Measurements from ENCODE around the gene ETV3.
"Not testable (repeated sequence)": the region's sequence is repeated elsewhere in the genome, so short reads cannot be mapped to it uniquely, and the experiment has no call there.

Gene ETV3

DNA sequence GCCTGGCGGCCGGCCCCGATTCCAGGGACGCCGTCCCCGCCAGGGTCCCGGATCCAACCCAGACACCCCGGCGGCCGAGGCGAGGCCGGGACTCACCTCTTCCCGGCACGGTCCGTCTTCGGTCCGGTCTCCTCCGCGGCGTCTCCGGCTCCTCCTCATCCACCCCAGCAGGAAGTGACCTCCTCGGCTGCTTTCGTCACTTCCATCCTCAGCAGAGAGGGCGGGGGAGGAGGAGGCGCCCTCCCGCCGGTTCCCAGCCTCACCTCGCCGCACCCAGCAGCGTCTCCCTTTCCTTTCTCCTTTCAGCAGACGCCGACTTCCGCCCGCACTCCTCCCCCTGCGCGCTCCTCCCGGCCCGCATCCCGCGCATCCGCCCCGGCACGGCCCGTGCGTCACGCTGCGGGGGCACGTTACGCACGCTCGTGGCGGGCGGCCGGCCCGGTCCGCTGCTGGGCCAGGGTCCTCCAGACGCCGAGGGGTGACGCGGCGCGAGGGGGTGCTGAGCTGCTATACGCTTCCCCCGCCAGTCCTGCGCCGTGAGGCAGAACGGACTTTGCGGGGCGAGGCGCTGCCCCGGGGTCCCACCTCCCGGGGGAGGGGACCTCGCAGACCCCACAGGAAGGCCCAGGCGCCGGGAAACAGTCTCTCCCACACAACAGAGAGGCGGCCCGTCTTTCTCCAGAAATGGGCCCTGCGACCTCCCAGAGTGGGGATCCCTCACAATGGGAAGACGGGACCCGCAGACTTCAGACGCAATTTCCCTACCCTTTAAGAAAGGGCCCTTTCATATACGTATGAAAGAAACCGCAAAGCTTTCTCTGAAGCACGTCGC lies at the start of gene ETV3:
TSS of gene ETV3 (minus strand) at position 176 of the 832 bp plus-strand sequence. CDS start 2,043 bp downstream, outside the sequence.
- DNase-seq, result peak; percentile 96

DNA sequence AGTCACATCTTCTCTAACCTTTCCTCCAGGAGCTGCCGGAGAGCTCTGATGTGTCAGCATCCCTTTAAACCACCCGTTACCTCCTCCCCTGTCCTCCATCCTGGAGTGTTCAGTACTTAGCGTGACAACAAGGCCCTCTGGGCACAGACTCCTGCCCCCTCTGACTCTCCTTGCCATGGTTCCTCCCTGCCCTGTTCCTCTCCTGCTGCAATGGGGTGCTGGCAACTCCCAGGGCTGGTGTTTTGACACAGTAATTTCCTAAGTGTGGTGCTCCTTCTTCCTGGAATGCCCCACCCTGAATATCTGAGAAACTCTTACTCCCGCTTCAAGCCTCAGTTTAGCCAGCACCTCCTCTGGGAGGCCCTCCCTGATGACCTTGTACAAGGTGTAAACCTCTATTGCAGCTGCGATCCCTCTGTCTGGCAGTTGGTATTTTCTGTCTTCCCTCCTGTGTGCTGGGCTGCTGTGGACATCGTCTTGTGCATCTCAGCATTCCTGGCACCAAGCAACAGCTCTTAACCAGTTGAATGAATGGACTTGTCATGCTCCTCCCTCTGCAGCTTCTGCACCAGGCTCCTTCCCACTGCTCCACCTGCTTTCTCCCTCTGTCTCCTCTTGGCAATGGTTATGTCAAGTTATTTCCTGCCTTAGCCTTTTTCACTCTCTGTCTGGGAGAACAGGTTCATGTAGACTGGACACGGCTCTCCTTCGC lies 48.2 kb upstream of the ETV3 start:
- DNase-seq, result no peak

DNA sequence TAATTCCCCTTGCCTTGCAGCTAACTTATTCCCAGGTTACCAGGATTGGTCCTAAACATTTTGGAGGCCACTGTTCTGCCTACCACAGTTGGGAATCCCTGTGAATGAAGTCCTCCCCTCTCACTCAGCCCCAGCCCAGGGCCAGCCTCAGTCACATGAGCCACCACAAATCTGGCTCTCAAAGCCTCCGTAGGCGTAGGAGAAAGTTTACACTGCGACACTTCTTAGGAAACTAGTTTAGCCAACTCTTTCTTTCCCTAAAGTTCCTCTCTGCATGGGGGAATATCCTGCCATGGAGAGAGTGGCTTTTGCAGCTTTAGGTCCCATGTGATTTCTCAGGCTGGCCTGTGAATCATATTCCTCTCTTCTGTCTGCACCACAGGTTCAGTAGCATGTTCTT lies 45.7 kb upstream of the ETV3 start:
- DNase-seq, result no peak

DNA sequence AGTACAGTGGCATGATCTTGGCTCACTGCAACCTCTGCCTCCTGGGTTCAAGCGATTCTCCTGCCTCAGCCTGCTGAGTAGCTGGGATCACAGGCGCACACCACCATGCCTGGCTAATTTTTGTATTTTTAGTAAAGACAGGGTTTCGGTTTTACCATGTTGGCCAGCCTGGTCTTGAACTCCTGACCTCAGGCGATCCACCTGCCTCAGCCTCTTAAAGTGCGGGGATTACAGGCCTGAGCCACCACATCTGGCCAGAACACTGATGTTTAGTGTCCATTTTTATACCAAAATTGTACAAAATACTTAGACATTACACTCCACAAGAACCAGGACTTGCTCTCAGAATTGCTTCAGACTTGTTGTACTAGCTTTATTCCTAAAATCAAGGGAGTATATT lies 44.2 kb upstream of the ETV3 start:
- not testable (repeated sequence) for DNase-seq

DNA sequence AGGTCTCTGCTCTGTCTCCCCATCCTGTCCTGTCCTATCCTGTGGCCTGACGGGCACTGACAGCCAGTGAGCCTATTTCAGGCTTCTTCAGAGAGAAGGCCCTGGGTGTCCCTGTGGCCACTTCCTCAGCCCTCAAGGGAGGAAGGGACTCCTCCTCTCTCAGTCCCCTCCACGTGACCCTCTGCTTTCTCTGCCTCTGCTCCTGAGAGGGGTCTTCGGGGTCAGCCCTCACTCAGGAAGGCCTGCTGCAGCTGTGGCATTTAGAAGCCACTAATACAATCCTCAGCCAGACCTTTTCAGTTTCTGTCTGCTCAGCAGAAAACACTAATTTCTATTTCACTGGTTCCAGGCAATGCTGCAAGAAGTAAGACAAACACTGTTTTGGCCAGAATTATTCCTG lies 43.6 kb upstream of the ETV3 start:
- DNase-seq, result no peak

DNA sequence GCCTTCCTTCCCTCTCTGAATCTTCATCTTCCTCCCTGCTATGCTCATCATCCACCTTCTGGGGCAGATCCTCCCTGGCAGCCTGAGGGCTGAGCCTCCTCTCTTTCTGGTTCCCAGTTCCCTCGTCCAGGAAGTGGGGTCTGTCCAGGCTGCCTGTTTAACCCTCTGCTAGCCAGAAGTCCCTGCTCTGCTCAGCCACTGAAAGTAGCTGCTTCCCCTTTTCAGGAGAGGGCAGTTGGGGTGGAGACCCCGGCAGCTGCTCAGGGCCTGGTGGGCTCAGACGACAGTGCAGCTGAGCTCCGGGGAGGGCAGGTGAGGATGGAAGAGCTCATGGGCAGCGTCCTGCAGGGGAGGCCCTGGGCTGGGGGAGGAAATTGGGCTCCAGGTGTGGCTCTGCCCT lies 43.1 kb upstream of the ETV3 start:
- no peak for DNase-seq

DNA sequence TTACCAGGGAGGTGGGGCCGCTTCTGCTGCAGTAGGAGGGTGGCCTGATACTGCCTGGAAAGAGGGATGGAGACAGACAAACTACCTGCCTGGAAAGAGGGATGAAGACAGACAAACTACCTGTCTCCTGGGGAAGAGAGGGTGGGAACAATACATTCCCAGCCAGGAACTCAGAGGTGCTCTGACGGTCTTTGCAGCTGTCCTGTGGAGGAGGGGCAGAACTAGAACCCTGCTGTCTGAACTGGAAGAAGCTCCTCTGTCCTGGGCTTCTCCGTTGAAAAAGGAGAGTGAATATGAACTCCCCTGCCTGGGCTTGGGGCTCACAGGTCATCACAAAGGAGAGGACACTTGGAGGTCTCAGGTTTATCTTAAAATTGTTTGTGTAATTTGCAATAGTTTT lies 40.3 kb upstream of the ETV3 start:
- DNase-seq, result no peak

DNA sequence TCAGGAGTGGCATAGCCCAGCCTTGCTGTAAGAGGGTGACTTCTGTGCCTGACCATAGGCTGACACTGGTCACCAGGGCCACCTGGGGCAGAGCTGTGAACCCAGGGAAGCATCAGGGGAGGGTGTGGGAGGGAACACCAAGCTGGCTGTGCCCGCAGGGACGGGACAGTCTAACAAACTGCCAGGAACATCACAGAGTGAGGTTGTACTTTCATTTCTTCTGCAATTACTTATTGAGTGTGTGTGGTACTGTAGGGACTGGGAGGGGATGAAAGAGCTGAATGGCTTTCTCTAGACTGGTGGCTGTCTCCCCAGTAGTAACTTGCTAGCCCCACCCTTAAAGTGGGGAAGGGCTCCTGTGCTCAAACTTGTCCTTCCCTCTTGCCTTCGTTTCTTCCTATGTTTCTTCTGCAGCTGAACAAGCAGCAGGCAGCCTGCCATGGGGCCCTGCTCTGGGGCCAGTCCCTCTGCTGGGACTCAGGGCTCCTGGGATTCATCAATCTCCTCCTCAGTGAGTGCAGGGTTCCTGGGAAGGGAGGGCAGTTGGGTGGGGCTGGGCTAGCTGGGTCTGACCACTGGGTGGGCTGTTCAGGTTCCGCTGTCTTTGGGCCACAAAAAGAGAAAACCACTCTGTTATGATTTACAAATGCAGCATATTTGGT lies 39.7 kb upstream of the ETV3 start:
- DNase-seq, result no peak

DNA sequence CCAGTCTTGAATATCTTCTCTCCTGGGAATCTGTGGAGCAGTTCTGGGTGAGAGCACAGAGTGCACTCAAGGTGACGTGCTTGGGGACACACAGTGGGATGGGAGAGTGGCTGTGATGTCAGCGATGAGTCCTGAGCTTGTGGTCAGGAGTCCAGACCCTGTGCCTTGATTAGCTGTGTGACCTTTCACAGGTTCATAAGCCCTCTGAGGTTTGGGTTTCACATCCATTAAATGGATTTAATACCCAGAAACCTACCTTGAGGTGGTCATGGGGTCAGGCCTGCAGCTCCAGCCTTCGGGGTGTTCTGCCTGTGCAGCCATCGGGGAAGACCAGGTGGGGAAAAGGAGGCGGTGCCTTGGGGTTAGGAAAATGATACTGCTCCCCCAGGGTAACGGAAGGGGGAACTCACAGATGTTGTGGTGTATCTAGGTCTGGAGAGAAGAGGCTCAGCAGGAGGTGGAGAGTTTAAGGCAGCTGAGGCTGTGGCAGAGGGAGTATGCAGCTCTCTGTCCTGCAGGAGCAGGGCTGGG lies 38.5 kb upstream of the ETV3 start:
- DNase-seq, result no peak

DNA sequence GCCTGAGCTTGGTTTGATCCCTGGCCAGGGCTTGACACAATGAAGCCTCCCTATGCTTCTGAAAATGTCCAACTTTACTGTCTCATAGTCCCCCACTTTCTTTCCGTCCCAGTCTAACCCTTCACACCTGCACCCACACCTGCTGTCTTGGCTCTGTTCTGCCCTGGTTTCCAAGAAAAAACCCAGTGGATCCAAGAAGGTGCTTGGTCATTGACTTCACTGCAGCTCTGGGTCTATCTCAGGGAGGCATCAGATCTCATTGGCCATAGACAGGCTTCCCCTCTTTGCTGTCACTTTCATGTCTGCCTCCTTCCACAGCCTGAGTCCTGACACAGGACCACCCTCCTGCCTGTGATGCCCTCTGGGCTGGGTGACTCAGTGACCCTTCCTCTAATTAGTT lies 37.8 kb upstream of the ETV3 start:
- no peak for DNase-seq

DNA sequence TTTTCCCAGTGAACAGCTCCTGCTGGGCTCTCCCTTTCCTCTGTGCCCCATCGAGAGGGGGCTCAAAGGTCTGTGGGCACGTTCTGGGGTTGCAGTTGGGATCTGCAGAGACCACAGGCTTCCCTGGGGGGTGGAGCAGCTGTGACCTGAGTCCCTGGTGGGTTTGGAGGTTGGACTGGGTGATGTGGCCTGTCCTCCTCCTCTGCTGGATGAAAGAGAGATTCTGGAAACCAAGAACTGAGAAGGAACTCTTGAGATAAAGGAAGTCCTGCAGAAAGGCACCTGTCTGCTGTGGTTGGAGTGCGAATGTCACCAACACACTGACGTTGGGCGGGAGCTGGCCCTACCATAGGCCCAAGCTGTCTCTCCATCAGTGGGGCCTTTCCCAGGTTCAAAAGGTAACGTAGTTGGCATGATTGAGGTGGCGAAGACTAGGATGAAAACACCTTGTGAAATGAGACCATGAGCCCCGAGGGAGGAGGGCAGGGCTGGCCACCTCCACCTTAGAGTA lies 35.8 kb upstream of the ETV3 start:
- no peak for DNase-seq

DNA sequence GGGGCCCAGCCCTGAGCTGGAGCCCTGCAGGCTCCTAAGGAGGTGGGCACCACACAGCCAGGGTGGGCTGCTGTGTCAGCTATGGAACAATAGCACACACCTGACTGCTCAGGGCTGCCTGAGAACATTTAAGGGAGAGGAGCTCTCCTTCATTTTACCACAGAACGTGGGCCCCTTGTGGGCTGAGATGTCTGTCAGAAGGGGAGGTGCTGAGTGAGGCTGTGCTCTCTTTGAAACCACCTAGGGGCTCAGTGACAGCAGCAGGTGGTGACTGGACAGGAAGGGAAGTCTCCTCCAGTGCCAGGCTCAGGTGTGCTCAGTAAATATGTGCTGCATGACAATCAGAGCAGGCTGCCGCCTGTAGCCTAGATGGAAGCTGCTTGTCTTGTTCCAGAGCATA lies 35.0 kb upstream of the ETV3 start:
- DNase-seq, result not testable (repeated sequence)

DNA sequence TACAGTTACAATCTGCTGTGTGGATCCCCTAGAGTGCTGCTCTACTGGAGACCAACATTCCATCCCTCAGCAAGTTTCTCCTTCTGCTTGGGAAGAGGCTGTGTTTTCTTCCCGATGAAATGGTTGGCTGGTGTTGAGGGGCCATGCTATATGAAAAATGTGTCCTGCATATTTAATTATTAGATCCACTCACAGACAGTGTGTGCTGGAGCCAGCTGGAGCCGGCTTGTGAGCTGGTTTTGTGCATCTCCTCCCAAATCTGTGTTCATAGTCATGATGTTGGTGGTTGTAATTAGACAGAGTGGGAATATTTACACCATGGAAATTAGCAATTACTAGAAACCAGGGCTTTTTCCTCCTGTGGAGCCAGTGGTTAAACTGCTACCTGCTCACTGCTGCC lies 34.4 kb upstream of the ETV3 start:
- not testable (repeated sequence) for DNase-seq

DNA sequence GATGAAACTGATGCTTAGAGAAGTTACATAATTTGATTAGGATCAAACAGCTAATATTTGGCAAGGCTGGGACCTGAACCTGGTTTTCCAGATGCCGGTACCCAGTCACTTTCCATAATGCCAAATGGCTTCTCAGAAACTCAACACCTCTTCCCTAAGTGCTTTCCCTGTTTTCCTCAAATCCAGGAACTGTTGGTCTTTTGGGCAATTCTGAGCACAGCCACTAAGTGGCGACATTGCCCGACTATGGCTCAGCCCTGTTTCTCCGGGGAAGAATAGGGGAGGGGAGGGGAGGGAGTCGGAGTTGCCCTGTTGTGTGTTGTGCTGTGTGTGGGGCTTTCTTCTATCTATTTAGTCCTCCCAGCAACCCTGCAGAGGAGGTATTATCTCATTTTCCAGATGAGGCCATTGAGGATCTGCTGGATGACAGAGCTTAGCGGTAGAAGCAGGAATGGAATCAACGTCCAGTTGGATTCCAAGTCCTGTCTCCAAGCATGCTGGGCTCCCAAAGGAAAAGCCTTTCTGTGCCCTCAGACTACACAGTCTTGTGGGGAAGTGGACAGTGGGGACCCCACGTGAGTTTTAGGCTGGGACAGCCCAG lies 33.8 kb upstream of the ETV3 start:
- peak in 1 of 2 experiments; percentile 46 for DNase-seq

DNA sequence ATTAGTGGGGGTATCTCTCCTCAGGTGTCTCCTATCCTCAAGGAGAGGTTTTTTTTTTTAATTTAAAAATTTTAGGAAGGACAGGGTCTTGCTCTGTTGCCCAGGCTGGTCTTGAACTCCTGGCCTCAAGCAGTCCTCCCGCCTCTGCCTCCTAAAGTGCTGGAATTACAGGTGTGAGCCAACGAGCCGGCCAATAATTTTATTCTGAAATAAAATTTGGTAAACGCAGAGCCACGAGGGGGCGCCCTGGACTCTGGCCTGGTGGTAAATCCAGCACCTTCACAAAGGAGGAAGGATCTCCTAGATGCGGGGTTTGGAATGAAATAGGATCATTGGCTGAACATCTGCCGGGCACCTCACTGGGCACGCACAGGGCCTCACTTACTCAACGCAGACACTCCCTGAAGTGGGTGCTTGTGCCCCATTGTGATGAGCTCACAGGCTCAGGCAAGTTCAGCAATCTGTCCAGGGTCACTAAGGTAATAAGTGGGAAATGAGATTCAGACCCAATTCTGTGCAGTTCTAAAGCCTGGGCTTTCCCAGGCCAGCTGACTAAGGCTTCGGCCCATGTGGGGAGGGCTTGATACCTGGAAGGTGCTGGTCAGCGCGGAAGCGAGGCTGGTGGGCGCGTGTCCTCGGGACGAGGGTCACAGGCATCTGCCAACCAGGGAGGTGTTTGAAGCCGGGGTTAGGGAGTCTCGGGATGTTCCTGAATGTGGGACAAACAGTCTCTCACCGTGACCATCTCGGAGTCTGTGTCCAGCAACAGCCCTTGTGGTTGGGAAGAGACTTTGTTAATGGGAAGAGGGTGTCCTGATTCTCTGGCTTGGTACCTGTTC lies 32.7 kb upstream of the ETV3 start:
- peak; percentile 23 to 55 for DNase-seq

DNA sequence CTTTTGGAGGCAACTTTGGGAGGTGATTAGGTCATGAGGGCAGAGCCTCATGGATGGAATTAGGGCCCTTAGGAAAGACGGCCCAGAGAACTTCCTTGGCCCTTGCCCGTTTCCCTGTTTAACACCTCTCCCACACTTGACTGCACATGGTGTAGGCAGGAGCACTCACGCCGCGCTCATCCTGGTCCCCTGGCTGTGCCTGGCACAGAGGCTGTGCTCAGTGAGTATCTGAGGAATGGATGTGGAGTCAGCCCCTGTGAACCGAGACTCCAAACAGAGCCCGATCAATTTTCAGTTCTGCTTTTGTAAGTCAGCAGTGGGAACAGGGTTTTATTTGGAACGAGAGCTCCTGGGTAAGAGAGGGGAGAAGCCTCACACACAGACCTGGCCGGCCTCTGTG lies 29.8 kb upstream of the ETV3 start:
- DNase-seq, result no peak

DNA sequence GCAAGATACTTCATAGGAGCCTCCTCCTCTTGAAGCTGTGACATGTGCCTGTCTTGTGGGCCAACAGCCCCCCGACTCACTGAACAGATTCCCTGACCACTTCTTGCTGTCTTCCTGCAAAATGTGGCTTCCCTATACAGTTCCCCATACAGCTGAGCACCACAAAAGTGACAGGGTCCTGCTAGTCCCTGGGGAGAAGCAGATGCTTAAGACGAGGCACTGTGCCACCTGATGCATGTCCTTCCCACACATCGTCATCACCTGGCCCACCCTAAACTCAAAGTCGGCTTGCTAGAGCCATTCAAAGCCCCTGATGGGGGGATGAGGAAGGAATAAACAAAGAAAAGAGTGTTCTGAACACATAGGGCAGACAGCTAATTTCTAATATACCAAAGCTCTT lies 29.2 kb upstream of the ETV3 start:
- no peak for DNase-seq

DNA sequence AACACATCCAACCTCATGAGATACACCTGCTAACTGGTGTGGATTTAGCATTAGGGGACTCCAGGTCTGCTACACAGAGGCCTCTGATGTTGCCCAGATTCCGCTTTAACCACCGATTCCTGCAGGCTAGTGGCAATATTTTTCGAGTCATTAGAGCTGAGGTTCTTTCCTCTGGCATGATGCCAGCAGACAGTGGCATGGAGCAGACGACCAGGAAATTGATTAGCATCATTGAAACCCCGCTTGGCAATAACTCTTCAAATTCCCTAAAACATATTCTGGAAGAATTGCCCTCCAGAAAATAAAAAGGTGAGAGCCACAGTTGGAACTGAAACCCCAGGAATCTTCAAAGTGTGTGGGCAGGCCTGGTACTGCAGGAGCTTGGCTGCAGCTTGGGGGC lies 28.4 kb upstream of the ETV3 start:
- DNase-seq, result peak in 1 of 2 experiments; percentile 41

DNA sequence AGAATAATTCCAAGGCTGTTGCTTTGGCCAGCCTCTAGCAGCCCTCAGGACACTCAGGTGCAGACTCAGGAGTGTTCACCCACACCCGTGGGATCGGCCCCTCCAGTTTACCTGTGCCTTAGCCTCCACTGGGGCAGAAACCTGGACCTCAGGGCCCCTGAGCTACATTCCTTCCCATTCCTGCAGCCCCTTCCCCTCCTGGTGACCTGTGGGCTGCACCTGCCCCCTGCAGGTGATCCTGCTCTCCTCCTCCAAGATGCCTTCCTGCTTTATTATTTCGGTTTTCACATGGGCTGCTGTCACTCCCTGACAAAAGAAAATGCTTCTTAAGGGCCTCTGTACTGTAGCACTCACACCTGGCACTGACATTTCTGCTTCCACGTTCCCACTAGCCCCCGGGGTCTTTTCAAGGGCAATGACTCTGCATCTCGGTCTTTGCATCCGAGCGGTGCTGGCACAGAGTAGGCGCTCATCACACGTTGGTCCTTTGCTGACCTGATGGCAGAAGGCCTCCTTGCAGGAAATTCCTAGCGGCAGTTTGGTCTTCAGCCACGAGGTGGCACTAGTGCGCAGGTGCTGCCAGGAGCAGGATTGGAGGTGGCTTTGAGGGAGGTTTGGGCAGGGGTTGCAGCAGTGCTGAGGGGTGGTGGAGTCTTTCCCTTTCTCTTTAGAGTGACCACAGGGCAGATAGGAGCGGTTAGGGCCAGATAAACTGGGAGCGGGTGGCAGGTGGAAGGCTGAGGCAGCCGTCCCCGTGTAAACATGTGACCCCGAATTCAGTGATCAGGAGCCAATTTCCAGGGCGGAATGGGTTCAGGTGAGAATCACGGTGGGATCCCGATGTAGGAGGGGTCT lies 25.3 kb upstream of the ETV3 start:
- DNase-seq, result peak; percentile 74 to 82

DNA sequence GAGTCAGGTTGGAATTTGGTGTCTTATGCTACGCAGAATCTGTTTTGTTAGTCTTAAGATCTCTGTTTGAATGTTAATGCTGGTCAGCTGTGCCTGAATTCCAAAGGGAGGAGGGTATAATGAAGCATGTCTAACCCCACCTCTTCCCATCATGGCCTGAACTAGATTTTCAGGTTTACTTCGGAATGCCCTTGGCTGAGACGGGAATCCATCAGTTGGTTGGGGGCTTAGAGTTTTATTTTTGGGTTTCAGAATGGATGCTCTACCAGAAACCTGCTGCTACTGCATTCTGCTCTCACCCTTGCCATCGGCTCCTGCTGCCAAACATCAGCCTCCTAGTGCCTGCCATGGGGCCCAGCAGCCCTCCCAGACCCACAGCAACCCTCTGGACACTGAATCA lies 24.1 kb upstream of the ETV3 start:
- DNase-seq, result no peak

DNA sequence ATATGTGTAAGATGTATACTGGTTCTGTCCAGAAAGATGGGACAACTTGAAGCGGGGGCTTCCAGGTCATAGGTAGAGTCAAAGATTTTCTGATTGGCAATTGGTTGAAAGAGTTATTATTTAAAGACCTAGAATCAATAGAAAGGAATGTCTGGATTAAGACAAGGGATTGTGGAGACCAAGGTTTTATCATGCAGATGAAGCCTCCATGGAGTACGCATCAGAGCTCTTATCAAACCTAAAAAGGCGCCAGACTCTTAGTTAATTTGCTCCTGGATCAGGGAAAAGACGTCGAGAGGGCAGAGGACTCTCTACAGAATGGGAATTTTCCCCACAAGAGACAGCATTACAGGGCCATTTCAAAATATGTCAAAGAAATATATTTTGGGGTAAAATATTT lies 23.7 kb upstream of the ETV3 start:
- no peak for DNase-seq
